Measurements from ENCODE around the gene RUNX1. TPM values are rescaled to one million over a fixed set of nuclear protein-coding genes. Genes with fewer than 3 reads are reported as not detected.

Gene RUNX1
- total RNA-seq, 1 donor from 2014 or later, result 18.7 TPM

GRCh38 chr21:34869545-34869944, 179.6 kb downstream of the RUNX1 start:
- H3K36me3 Mint-ChIP-seq (ENCODE audit: low read depth, unreplicated experiment), result peaks cover 13% of the 10 kb centered on the region
- H3K27ac Mint-ChIP-seq (ENCODE audit: unreplicated experiment), result no peak overlapping the region

GRCh38 chr21:34867785-34868184, 181.3 kb downstream of the RUNX1 start:
- Mint-ChIP-seq H3K9me3 (ENCODE audit: unreplicated experiment) (no peaks in the 10 kb centered on the region), H3K4me1 (ENCODE audit: unreplicated experiment) (peaks cover 25% of the 10 kb centered on the region), H3K36me3 (ENCODE audit: low read depth, unreplicated experiment) (peaks cover 18% of the 10 kb centered on the region), H3K27me3 (ENCODE audit: unreplicated experiment) (peaks cover 14% of the 10 kb centered on the region), H3K4me3 (ENCODE audit: unreplicated experiment) (no peak overlapping the region), H3K27ac (ENCODE audit: unreplicated experiment) (no peak overlapping the region)
- DNase-seq (ENCODE audit: low spot score), result no peak
- no peak for TF ChIP-seq CTCF (IDR thresholded peaks at IDR 0.05; ENCODE audit: unreplicated experiment)

More at GRCh38 chr21:34869545-34869944, 179.6 kb downstream of the RUNX1 start:
- DNase-seq (ENCODE audit: low spot score), result no peak
- TF ChIP-seq CTCF (IDR thresholded peaks at IDR 0.05; ENCODE audit: unreplicated experiment), result no peak
- peaks cover 25% of the 10 kb centered on the region for H3K4me1 Mint-ChIP-seq (ENCODE audit: unreplicated experiment)
- H3K27me3 Mint-ChIP-seq (ENCODE audit: unreplicated experiment), result peaks cover 13% of the 10 kb centered on the region
- H3K9me3 Mint-ChIP-seq (ENCODE audit: unreplicated experiment), result no peaks in the 10 kb centered on the region
- H3K4me3 Mint-ChIP-seq (ENCODE audit: unreplicated experiment), result no peak overlapping the region

GRCh38 chr21:34865400-34866241, 183.5 kb downstream of the RUNX1 start:
- no peak for TF ChIP-seq CTCF (IDR thresholded peaks at IDR 0.05; ENCODE audit: unreplicated experiment)
- no peaks in the 10 kb centered on the region for H3K9me3 Mint-ChIP-seq (ENCODE audit: unreplicated experiment)
- H3K27ac Mint-ChIP-seq (ENCODE audit: unreplicated experiment), result no peak overlapping the region
- H3K4me1 Mint-ChIP-seq (ENCODE audit: unreplicated experiment), result peaks cover 25% of the 10 kb centered on the region
- peaks cover 14% of the 10 kb centered on the region for H3K27me3 Mint-ChIP-seq (ENCODE audit: unreplicated experiment)
- peaks cover 18% of the 10 kb centered on the region for H3K36me3 Mint-ChIP-seq (ENCODE audit: low read depth, unreplicated experiment)
- H3K4me3 Mint-ChIP-seq (ENCODE audit: unreplicated experiment), result no peak overlapping the region
- DNase-seq (ENCODE audit: low spot score), result no peak

GRCh38 chr21:34864370-34865149, 184.5 kb downstream of the RUNX1 start:
- Mint-ChIP-seq H3K27ac (ENCODE audit: unreplicated experiment) (no peak overlapping the region), H3K4me1 (ENCODE audit: unreplicated experiment) (peaks cover 25% of the 10 kb centered on the region), H3K27me3 (ENCODE audit: unreplicated experiment) (peaks cover 14% of the 10 kb centered on the region)

More at GRCh38 chr21:34864370-34865149, 184.5 kb downstream of the RUNX1 start:
- Mint-ChIP-seq H3K4me3 (ENCODE audit: unreplicated experiment) (no peak overlapping the region), H3K9me3 (ENCODE audit: unreplicated experiment) (no peaks in the 10 kb centered on the region), H3K36me3 (ENCODE audit: low read depth, unreplicated experiment) (peaks cover 18% of the 10 kb centered on the region)
- DNase-seq (ENCODE audit: low spot score), result no peak
- no peak for TF ChIP-seq CTCF (IDR thresholded peaks at IDR 0.05; ENCODE audit: unreplicated experiment)
